Activated T-cell treated with anti-CD3 and anti-CD28 coated beads for 4 hours (primary cell): ENCODE measurements around the gene PACSIN1.

ENCODE experiments used
- DNase-seq: peaks from one replicate; pipeline ENCODE4 v3.0.0-alpha.2; 2020

PACSIN1 gene

DNA sequence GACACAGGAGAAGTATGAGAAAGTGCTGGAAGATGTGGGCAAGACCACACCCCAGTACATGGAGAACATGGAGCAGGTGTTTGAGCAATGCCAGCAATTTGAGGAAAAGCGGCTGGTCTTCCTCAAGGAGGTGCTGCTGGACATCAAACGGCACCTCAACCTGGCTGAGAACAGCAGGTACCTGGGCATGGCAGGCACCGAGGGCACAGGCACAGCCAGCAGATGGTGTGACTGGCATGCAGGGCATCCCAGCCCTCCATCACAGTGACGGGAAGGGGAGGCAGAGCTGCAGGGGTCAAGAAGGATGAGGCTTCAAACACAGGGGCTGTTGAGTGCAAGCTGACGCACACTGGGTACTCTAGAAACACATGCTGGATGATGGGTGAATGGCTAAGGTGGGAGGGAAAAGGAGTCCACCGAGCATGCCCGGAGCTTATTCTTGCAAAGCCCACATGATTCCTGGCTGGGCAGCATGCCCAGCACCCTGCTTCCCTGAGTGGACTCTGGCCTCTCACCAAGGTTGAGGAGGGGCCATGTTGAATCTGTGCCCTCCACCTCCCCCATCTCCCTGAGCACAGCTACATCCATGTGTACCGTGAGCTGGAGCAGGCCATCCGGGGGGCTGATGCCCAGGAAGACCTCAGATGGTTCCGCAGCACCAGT is 63.9 kb downstream of the PACSIN1 start:
- no peak for DNase-seq

DNA sequence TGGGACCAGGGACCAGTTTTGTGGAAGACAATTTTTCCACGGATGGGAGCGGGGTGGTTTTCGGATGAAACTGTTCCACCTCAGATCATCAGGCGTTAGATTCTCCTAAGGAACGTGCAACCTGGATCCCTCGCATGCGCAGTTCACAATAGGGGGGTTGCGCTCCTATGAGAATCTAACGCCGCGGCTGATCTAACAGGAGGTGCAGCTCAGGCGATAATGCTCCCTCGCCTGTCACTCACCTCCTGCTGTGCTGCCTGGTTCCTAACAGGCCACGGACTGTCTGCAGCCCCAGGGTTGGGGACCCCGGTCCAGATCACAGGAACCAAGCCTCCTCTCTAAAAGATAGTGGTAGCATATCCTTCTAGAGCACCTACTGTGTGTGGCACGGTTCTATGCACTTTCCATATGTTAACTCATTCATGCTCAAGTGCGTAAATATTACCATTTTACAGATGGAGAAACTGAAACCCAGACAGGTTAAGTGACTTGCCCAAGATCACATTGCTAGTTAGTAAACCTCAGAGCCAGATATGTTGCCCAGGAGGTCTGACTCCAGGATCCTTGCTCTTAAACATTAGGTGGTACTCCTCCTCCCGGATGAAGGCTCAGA is 65.0 kb downstream of the PACSIN1 start:
- no peak for DNase-seq

DNA sequence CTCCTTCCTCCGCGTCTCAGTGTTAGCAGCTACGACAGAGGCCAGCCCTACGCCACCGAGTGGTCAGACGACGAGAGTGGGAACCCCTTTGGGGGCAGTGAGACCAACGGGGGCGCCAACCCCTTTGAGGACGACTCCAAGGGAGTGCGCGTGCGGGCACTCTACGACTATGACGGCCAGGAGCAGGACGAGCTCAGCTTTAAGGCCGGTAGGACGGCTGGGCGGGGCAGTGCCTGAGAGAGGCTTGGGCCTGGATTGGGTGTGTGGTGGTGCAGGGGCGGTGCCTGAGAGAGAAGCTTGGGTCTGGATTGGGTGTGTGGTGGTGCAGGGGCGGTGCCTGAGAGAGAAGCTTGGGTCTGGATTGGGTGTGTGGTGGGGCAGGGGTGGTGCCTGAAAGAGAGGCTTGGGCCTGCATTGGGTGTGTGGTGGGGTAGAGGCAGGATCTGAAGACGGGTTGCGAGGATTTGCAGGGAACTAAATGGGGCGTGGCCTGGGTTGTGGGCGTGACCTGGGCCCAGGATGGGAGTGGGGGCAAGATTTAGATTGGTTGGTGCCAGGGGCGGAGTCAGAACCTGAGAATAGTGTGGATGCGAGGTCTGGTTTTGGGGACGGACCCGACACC is 65.8 kb downstream of the PACSIN1 start:
- DNase-seq: no peak

DNA sequence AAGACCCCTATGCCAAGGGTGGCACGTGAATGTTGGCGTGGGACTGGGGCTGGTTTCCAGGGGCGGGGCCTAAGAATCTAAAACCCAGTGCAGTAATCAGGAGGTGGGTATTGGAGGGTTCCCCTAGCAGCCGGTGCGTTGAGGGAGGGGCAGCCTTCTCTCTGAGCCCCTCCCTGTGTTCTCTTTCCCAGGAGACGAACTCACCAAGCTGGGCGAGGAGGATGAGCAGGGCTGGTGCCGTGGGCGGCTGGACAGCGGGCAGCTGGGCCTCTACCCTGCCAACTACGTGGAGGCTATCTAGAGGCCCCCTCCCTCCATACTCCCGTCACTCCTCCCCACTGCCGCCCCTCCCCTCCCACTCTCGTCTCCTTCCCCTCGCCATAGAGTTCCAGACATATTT is 66.4 kb downstream of the PACSIN1 start:
- no peak for DNase-seq

DNA sequence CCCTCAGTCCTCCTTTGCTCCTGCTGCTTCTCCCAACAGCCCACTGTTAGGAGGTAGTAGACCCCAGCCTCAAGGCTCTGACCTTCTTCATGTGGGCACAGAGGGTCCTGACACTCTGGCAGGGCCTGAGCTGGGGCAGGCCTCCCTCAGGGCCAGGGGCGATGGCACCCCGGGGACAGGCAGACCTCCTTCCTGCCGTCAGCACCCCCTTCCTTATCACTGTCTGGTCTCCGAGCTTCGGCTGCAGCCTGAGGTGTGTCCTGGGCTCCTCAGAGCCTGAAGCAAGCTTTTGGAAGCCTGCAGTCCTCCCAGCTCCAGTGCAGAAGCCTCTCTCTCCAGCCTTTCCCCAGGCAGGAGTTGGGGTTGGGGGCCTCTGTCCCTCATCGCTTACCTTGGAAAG is 68.3 kb downstream of the PACSIN1 start:
- DNase-seq: no peak

DNA sequence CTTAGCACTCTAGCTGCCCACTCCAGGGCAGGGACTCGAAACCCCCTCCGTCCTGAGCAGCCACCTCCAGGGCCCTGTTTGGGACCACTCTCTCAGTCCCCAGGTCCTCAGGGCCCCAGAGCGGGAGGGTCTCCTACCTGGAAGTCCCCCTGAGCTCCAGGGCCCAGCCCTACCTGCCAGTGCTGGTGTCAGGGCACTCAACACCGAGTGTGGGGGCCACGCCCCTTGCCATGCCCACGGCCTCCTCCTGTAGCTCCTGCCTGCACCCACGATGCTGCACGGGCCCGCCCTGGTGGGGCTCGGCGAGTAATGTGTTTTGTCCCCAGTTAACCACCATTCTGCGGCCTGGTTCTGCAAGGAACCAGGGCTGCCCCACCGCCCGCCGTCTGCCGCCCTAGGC is 68.8 kb downstream of the PACSIN1 start:
- no peak for DNase-seq

DNA sequence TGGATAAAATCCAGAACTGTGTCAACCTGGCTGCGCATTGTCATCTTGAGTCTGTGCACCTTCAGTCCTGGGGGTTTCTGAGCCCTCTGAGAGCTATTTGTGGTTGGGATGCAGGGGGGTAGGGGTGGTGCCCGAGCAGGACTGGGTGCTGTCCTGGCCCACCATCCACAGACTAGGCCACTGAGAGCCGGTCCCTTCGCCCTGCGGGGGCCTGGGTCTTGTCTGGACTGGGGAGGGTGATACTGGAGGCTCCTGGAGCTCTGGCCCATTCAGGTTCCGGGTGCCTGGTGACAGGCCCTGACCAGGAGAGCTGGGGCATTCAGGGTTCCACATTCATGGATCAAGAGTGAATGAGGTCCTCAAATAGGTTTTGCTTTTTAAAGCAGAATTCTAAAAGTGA is 69.3 kb downstream of the PACSIN1 start:
- DNase-seq: no peak

DNA sequence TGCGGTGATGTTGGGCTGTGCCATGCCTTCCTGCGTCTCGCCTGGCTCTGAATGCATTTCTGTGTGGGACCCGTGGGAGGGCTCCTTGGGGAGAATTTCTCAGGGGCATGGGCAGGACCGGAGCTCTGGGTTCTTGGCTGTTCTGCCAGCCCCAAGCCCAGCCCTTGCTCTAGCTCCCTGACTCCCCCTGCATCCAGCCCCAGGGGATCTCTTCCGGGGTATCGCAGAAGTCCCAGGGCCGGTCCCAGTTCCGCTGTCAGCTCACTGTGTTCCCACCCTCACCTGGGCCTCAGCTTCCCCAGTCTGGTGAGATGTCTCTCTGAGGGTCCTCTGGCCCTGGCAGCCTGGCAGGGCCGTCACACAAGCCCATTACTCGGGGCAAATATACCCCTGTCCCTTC is 69.8 kb downstream of the PACSIN1 start:
- DNase-seq: no peak

DNA sequence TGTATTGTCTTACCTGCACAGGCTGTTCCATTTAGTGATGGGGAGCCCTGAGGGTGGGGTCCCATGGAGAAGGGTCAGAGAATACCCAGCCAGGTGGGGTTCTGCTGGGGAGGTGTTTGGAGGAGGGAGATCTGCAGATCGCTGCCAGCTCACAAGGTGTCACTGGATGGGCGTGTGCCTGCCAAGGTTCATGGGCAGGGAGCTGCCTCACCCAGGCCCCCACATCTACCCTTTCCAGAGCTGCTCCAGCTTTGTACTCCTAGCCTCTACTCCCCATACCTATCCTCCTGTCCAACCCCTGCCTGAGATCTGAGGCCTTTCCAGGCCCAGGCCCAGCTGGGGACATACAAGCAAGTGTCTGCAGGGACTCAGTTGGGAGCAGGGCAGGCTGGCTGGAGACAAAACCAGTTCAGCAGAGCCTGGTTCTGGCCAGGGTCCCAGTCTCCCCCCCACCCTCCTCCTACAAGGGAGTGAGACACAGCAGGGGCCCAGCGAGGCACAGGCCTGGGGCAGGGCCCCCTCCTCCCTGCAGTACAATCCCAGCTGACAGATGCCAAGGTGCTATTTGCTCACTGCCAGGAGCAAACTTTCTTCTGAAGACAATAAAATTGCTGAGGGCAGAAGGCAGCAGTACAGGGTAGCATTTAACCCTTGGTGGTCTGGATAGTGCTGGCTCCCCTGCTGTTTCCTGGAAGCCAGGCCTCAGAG is 70.5 kb downstream of the PACSIN1 start:
- no peak for DNase-seq

DNA sequence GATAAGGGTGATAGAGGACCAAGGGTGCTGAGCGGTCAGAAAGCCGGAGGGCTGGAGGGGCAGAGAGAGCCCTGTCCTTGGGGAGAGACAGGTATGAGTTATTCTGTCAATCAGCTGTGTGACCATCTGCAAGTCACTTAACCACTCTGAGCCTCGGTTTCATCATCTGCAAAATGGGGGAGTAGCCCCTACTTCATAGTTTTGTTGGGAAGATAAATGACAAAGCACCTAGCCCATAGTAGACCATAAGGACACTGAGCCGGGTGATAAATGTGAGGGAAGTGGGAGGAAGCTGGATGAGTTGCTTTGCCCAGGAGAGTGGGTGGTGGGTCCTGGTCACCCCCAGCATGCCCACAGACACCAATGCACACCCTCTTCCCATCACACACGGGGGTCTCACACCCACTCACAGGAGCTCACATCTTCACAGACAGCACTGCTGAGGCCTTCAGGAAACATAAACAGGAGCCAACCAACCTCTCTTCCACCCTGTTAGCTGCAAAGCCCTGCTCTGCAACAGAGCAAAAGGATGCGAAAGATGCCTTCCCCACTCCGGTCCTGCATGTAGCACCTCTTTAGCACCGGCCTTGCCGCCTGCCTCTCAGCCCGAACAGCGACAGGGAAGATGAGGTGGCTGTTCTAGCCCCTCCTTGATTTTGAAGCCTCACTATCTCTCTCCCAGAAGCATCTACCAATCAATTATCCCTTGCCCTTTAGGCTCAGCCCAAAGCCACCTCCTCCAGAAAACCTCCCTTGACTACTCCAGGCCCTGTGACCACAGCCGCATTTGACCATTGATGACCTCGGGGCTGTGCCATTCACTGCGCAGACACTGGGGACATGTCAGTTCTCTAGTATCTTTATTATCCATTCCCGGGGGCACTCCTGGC is 71.3 kb downstream of the PACSIN1 start:
- no peak for DNase-seq

DNA sequence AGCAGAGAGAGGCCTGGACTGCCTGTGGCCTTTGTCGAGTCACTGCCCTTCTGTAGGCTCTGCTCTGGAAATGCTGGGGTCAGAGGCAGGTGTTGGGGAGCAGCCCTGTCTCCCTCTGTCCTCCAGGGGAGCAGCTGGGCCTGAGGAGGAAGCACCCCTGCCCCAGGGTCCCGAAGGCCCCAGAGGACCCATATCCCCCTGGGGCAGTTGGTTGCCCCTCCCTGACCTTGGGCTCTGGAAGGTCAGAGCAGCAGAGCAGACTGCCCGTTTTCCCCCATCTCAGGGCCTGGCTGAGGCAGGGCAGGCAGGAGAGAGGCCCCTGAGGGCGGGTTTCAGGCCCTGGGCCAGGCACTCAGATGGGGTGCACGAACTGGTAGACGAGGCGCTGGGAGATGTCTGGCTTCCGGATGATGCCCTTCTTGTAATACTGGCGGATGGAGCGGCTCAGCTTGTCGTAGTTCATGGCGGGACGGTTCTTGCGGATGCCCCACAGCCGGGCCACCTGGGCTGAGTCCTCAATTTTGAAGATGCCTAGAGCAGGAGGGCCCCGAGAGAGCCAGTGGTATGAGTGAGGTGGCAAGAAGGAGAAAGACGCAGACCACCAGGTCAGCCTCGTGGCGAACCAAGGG is 72.2 kb downstream of the PACSIN1 start:
- DNase-seq: no peak

DNA sequence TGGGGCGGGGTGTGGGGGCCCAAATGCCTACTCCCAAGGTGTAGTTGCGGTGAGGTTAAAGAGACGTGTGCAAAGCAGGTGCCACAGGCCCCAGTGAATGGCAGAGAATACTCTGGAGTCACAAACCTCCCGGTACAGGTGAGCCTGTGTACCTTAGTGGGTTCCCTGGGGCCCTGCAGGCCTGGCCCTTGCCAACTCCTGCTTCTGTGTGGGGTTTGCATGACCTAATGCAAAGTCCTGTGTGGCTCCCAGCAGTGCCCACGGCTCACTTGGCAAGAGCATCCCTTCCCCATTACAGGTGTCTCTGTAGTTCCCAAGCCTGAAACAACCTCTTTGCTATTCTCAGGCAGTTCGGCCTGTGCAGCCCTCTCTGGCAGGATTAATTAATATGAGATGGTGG is 72.7 kb downstream of the PACSIN1 start:
- DNase-seq: no peak

DNA sequence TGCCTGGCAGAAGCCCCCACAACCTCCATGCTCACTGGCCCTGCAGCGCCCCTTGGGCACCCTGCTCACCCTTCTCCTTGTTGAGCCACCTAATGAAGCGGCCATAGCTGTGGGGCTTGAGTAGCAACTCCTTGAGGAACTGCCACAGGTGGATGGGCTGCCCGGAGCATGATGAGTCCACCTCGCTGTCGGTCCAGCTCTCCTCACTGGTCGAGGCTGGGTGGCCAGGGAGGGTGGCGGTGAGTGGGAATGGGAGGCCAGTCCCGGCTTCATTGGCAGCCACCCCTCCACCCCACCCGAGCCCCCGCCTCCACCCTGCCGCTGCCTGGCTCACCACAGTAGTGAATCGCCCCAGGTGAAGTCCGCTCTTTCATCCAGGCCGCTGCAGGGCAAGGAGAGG is 73.3 kb downstream of the PACSIN1 start:
- DNase-seq: no peak

DNA sequence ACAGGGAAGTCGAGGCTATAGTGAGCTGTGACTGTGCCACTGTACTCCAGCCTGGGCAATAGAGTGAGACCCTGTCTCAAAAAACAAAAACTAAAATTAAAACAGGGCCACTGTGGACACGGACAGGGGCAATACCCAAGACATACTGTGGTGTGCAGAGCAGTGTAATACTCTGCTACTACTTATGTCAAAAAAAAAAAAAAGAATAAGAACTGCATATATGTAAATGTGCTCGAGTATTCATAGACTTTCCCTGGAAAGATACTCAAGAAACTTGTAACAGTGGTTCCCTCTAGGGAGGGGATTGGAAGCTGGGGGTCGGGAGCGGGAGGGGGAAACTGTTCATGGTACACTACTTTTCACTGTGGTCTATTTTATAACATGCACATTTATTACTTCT is 74.3 kb downstream of the PACSIN1 start:
- DNase-seq: no peak

DNA sequence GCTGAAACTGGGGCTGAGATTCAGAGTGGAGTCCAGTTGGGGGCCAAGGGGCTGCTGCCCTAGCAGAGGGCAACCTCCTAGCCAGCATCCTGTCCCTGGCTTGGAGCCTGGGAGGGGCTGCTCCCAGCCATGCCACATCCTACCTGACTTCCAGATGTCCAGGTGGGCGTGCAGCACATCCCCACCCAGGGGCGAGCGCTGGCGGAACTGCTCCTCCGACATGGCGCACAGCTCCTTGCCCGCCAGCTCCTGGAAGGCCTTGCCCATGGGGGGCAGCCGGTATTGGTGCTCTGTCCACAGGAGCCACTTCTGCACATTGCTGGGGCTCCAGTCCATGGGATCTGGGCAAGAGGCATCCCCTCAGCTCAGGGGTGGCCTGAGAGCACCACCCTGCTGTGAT is 75.0 kb downstream of the PACSIN1 start:
- no peak for DNase-seq

DNA sequence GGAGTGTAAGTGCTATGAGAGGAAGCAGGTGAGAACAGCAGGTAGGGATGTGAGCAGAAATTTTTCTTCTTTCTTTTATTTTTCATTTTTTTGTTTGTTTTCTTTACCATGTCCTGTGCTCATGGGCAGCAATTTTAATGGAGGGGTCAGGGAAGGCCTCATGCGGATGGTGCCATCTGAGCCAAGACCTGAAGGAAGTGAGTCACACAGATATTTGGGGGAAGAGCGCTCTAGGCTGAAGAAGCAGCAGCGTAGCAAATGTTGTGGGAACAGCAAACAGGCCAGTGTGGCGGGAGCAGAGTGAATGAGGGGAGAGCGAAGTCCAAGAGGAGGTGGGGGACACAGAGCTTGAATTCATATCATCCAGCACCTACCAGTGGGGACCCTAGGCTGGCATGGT is 77.5 kb downstream of the PACSIN1 start:
- DNase-seq: no peak

DNA sequence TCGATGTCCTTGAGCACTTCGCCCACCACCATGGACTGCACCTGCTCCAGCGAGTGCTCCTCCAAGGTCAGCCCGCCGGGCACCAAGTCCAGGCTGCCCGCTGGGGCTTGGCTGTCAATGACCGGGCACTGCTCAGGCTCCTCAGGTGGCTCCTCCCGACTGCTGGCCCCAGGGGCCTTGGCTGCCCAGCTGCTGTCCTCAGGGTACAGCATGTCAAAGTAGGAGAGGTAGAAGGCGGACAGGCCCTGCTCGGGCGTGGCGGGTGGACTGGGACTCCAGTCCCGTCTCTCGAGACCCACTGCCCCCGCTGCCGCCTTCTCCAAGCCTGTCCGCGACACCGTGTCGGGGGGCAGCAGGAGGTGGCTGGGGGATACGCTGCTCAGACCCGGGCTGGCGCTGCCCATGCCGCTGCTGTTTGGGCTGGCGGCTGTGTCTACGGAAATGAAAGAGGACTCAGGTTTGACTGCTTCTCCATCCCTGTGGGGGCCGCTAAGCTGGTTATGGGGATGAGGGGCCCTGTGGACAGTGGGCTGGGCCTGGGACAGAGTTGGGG is 78.3 kb downstream of the PACSIN1 start:
- no peak for DNase-seq

DNA sequence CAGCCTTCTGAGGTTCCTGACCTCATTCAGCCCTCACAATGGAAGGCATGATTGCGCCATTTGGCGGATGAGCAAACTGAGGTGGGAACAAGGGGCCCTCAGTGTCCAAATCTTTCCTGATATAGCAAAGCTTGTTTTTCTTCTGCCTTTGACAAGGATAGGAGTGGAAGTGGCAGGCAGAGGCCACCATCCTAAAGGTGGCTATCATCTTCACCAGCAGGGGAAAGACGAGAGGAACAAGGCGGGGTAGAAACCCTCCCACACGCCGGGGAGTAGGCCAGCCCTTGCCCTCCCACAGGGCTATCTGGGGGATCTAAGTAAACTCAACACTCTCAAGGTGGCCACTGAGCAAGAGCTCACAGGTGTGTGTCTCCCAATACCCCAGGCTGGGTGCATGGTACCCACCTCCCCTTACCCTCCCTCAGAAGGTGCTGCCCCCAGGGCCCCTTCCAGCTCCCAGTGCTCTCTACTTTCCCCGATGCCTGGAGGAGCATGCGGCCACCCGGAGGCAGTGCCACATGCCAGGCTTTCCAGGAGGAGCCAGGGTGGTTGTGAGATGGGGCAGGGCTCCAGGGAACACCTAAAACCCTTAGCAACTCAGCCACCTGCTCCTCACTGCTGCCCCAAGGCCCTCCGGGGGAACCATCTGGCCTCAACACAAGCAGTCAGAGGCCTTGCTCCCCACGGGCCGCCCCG is 79.0 kb downstream of the PACSIN1 start:
- DNase-seq: no peak

DNA sequence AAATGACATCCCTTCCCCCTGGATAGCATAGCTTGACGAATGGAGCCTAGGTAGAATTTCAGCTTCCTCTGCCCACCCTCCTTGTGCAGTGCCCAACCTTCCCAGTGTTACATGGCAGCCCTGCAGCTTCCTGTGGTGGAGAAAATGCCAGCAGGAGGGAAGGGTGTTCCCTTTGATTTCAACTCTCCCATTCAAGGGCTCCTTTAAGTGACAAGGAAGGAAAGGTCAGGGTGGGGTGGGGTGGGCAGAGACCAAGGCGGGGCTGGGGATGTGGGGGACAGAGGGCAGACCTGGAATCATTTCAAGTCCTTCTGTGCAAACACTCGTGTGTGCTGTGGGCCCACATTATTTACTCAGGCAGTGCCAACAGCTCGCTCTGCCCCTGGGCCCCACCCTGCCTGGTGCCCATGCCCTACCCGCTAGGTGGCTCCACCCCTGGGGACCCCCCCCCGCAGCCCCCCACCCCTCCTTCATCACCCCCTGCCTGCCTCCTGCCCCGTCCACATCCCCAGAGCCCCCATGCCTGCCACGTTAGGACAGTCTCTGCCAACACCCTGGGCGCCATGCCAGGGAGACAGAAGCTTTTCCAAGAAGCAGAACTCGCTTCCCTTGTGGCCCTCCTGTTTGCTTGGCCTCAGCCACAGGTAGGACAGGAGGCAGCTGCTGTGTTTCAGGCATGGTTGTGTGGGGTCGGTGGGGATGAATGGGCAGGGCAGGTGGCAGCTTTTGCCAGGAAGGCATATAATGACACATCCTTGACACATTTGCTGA is 80.9 kb downstream of the PACSIN1 start:
- no peak for DNase-seq
